Endothelial cell of umbilical vein (primary cell): ENCODE results near the gene PDE11A.

Experiments
- EZH2 ChIP-seq: IDR thresholded peaks from 2 replicates; pipeline ENCODE4 v1.6.1; 2012; ENCODE audit warnings: borderline replicate concordance, low read depth, mild to moderate bottlenecking, moderate library complexity, low read length, inconsistent platforms; ENCODE audit not compliant: severe bottlenecking
- JUN ChIP-seq: IDR thresholded peaks from 2 replicates; pipeline ENCODE4 v1.6.1; 2011; ENCODE audit warnings: borderline replicate concordance, low read depth; ENCODE audit not compliant: insufficient read length, insufficient read depth
- POLR2AphosphoS5 ChIP-seq: IDR thresholded peaks from 2 replicates; pipeline ENCODE4 v1.6.1; 2012; ENCODE audit warnings: low read depth, mild to moderate bottlenecking, control low read depth, low read length, moderate library complexity; ENCODE audit not compliant: insufficient read depth

DNA sequence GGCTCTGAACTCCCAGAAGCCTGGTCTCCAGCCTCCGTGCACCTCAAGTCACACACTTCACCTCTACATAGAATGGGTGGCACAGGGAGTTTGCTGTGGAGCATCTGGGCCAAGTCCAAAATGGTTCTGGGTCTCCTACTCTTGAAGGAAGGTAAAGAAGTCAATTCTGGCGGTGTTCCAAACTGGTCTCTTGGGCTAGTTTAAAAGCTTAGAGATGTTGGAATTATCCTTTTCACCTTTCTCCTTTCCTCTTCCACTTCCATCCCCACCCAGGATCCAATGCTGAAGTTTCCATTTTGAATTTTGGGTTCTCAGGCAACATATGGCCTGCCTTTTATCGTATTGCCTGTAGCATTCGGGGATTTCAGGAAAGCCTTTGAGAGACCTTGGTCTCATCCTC lies 325.2 kb downstream of the PDE11A start:
- TF ChIP-seq EZH2 (no peak), POLR2AphosphoS5 (no peak), JUN (no peak)
